Ascending aorta (tissue), 2 donors: ENCODE measurements around the gene KIRREL3. TPM values are rescaled to one million over a fixed set of nuclear protein-coding genes. Genes with fewer than 3 reads are reported as not detected.

Experiments used
- DNase-seq, 2 donors: peaks; one replicate each; pipeline ENCODE4 v3.0.0-alpha.2; 2019; ENCODE audit warnings: low spot score in 2 of 2
- H3K27ac ChIP-seq, 2 donors: fragments of 200-600 bp; sonication (generic); one replicate each; pipeline ENCODE4 v1.5.1; 2016 to 2017; ENCODE audit warnings: mild to moderate bottlenecking in 1 of 2
- H3K27me3 ChIP-seq: fragments of 200-600 bp; sonication (generic); one replicate; pipeline ENCODE4 v1.5.1; 2017
- H3K36me3 ChIP-seq, 2 donors: fragments of 200-600 bp; sonication (generic); one replicate each; pipeline ENCODE4 v1.5.1; 2016
- H3K4me1 ChIP-seq, 2 donors: fragments of 200-600 bp; sonication (generic); one replicate each; pipeline ENCODE4 v1.5.1; 2016 to 2017; ENCODE audit warnings: mild to moderate bottlenecking in 1 of 2
- H3K4me3 ChIP-seq, 2 donors: fragments of 200-600 bp; sonication (generic); one replicate each; pipeline ENCODE4 v1.5.1; 2016 to 2017; ENCODE audit warnings: mild to moderate bottlenecking in 1 of 2
- H3K9me3 ChIP-seq, 2 donors: fragments of 200-600 bp; sonication (generic); one replicate each; pipeline ENCODE4 v1.5.1; 2016
- intact Hi-C: fragments of 100-400 bp; cut with DNase I; formaldehyde crosslinking; loops from one replicate; pipeline ENCODE4 v1.15.1; 2023
- total RNA-seq: library from RNA; depleted of rRNA; stranded (reverse); fragments of >200 nt; gene quantifications from one replicate; pipeline ENCODE4 v1.1.0, GENCODE V29; 2016
- TF ChIP-seq, protein P1 (sequence below), 3 experiments: fragments of 200-600 bp in 2 of 3; fragments of 450-650 bp in 1 of 3; sonication (generic) in 2 of 3; IDR thresholded peaks; one replicate each; pipeline ENCODE4 v1.5.1; 2016 to 2019; ENCODE audit warnings: antibody characterized with exemption in 3 of 3, mild to moderate bottlenecking in 1 of 3, moderate library complexity in 1 of 3

The KIRREL3 gene
- total RNA-seq, 1 donor from 2014 or later: not detected

DNA sequence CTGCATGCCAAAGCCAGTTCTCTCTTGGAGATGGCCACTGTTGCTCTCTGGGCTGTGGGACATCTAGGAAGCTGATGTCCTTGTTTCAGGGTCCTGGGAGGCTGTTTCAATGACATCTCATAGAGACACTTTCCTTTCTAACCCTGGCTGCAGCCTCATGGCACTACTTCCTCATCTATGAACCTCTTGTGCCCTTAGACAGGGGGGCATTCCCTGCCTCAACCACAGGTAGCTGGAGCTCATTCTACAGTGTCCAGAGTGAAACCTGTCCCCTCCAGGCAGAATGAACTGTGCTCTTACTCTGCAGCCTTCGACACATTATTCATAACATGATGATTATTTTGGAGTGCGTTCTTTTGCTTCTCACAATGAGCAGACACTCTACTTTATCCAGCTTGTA, 335.9 kb downstream of the KIRREL3 start:
- TF ChIP-seq, protein P1, sequence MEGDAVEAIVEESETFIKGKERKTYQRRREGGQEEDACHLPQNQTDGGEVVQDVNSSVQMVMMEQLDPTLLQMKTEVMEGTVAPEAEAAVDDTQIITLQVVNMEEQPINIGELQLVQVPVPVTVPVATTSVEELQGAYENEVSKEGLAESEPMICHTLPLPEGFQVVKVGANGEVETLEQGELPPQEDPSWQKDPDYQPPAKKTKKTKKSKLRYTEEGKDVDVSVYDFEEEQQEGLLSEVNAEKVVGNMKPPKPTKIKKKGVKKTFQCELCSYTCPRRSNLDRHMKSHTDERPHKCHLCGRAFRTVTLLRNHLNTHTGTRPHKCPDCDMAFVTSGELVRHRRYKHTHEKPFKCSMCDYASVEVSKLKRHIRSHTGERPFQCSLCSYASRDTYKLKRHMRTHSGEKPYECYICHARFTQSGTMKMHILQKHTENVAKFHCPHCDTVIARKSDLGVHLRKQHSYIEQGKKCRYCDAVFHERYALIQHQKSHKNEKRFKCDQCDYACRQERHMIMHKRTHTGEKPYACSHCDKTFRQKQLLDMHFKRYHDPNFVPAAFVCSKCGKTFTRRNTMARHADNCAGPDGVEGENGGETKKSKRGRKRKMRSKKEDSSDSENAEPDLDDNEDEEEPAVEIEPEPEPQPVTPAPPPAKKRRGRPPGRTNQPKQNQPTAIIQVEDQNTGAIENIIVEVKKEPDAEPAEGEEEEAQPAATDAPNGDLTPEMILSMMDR (IDR thresholded peaks at IDR 0.05): no peak
- no peak for DNase-seq
- Histone ChIP-seq H3K27me3 (no peaks in the 10 kb centered on the region), H3K4me1 (no peaks in the 10 kb centered on the region), H3K9me3 (no peaks in the 10 kb centered on the region), H3K27ac (no peak overlapping the region), H3K36me3 (no peaks in the 10 kb centered on the region), H3K4me3 (no peak overlapping the region)
- intact Hi-C loops: no loop called here

GRCh38 chr11:126663749-126664592, 336.6 kb downstream of the KIRREL3 start:
- intact Hi-C loops: no loop called here
- H3K27ac ChIP-seq: no peak overlapping the region
- no peaks in the 10 kb centered on the region for H3K9me3 ChIP-seq
- no peaks in the 10 kb centered on the region for H3K36me3 ChIP-seq
- TF ChIP-seq, protein P1 (IDR thresholded peaks at IDR 0.05): no peak
- H3K4me3 ChIP-seq: no peak overlapping the region
- H3K4me1 ChIP-seq: no peaks in the 10 kb centered on the region
- no peaks in the 10 kb centered on the region for H3K27me3 ChIP-seq
- no peak for DNase-seq

GRCh38 chr11:126662035-126662790, 338.4 kb downstream of the KIRREL3 start:
- Histone ChIP-seq H3K9me3 (no peaks in the 10 kb centered on the region), H3K27ac (no peak overlapping the region), H3K27me3 (no peaks in the 10 kb centered on the region), H3K36me3 (no peaks in the 10 kb centered on the region), H3K4me3 (no peak overlapping the region), H3K4me1 (no peaks in the 10 kb centered on the region)
- TF ChIP-seq, protein P1 (IDR thresholded peaks at IDR 0.05): no peak
- DNase-seq: no peak
- intact Hi-C loops: no loop called here

- TF ChIP-seq, protein P1 (IDR thresholded peaks at IDR 0.05): no peak
- H3K4me1 ChIP-seq: no peaks in the 10 kb centered on the region
- no peaks in the 10 kb centered on the region for H3K27me3 ChIP-seq
- DNase-seq: no peak
- H3K9me3 ChIP-seq: no peaks in the 10 kb centered on the region
- no peak overlapping the region for H3K4me3 ChIP-seq
- intact Hi-C loops: no loop called here
- no peaks in the 10 kb centered on the region for H3K36me3 ChIP-seq
- H3K27ac ChIP-seq: no peak overlapping the region
Measured at GRCh38 chr11:126660761-126661425, 339.7 kb downstream of the KIRREL3 start.

DNA sequence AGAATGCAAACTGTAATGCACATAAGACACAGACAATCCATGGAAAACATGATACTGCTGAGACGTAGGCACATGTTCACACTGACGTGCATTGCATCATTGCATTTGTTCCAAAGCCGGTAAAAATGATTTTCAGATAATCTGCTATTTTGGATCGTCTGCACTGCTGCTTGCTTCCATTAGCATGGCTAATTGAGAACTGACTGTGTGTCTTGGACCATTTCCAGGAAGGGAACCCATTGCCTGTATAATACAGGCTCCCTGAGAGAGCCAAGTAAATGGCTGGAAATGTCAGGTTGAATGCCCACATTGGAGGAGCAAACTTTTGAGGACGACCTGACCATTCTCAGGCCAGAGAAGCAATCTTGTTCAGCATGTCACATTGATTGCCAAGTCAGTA, 340.2 kb downstream of the KIRREL3 start:
- H3K36me3 ChIP-seq: no peaks in the 10 kb centered on the region
- no peak overlapping the region for H3K4me3 ChIP-seq
- no peaks in the 10 kb centered on the region for H3K9me3 ChIP-seq
- intact Hi-C loops: no loop called here
- DNase-seq: no peak
- no peaks in the 10 kb centered on the region for H3K27me3 ChIP-seq
- TF ChIP-seq, protein P1 (IDR thresholded peaks at IDR 0.05): no peak
- no peaks in the 10 kb centered on the region for H3K4me1 ChIP-seq
- no peak overlapping the region for H3K27ac ChIP-seq
